ENCODE results near the gene CD79A.
A peak's percentile ranks its signal among the peaks of the same experiment; 100 is the strongest.

Gene CD79A

GRCh38 chr19:41876847-41877832, at the start of gene CD79A:
Gene CD79A, plus strand, starts transcription at chr19:41877279. Its CDS starts 26 bp downstream, at chr19:41877305.
- intact Hi-C loops (cut with DNase I; ENCODE audit: low total_unique reads): no loop called here
- H3K27me3 ChIP-seq: no peaks in the 10 kb centered on the region
- no peaks in the 10 kb centered on the region for H3K9me3 ChIP-seq
- no peak within 1 kb of the TSS for H3K4me3 ChIP-seq
- H3K27ac ChIP-seq: no peak within 1 kb of the TSS
- no peak for DNase-seq
- no peak for TF ChIP-seq CTCF (IDR thresholded peaks at IDR 0.05)
- peaks cover 0 to 5% (median 0%) of the 10 kb centered on the region in 3 donors for H3K36me3 ChIP-seq
- H3K4me1 ChIP-seq: peaks cover 0 to under 1% (median under 1%) of the 10 kb centered on the region in 4 donors

GRCh38 chr19:41837981-41838708, 38.9 kb upstream of the CD79A start:
- Histone ChIP-seq H3K9me3 (no peaks in the 10 kb centered on the region), H3K4me1 (no peaks in the 10 kb centered on the region), H3K36me3 (no peaks in the 10 kb centered on the region), H3K27ac (no peak overlapping the region), H3K27me3 (peaks cover 0 to 49% of the 10 kb centered on the region in 2 donors), H3K4me3 (no peak overlapping the region)
- no peak for DNase-seq
- no peak for TF ChIP-seq CTCF (IDR thresholded peaks at IDR 0.05)
- intact Hi-C loops (cut with DNase I; ENCODE audit: low total_unique reads): no loop called here

- intact Hi-C loops (cut with DNase I; ENCODE audit: low total_unique reads): no loop called here
- no peak overlapping the region for H3K27ac ChIP-seq
- H3K27me3 ChIP-seq: peaks cover 0 to 54% of the 10 kb centered on the region in 2 donors
- DNase-seq: no peak
- H3K4me3 ChIP-seq: no peak overlapping the region
- no peaks in the 10 kb centered on the region for H3K4me1 ChIP-seq
- no peaks in the 10 kb centered on the region for H3K9me3 ChIP-seq
- TF ChIP-seq CTCF (IDR thresholded peaks at IDR 0.05): no peak
- no peaks in the 10 kb centered on the region for H3K36me3 ChIP-seq
Measured at GRCh38 chr19:41839211-41839610, 37.9 kb upstream of the CD79A start.

GRCh38 chr19:41843371-41843770, 33.7 kb upstream of the CD79A start:
- no peaks in the 10 kb centered on the region for H3K4me1 ChIP-seq
- peaks cover 0 to 27% of the 10 kb centered on the region in 2 donors for H3K27me3 ChIP-seq
- no peak overlapping the region for H3K4me3 ChIP-seq
- no peak overlapping the region for H3K27ac ChIP-seq
- no peaks in the 10 kb centered on the region for H3K36me3 ChIP-seq
- no peaks in the 10 kb centered on the region for H3K9me3 ChIP-seq
- intact Hi-C loops (cut with DNase I; ENCODE audit: low total_unique reads): no loop called here
- no peak for TF ChIP-seq CTCF (IDR thresholded peaks at IDR 0.05)
- DNase-seq: peak in 1 of 2 donors; percentile 4

GRCh38 chr19:41844601-41845000, 32.5 kb upstream of the CD79A start, which contains the start of gene LYPD4:
Gene LYPD4, minus strand, starts transcription at chr19:41844683. Its CDS starts 5,398 bp downstream, at chr19:41839285.
- Histone ChIP-seq H3K4me3 (no peak within 1 kb of the TSS), H3K27ac (no peak within 1 kb of the TSS), H3K4me1 (no peaks in the 10 kb centered on the region), H3K36me3 (no peaks in the 10 kb centered on the region), H3K27me3 (peaks cover 0 to 24% of the 10 kb centered on the region in 2 donors), H3K9me3 (no peaks in the 10 kb centered on the region)
- DNase-seq: peak in 1 of 2 donors; percentile 62
- intact Hi-C loops (cut with DNase I; ENCODE audit: low total_unique reads): no loop called here
- TF ChIP-seq CTCF (IDR thresholded peaks at IDR 0.05): no peak
